ENCODE data around the gene STX12. TPM values are rescaled to one million over a fixed set of nuclear protein-coding genes. Genes with fewer than 3 reads are reported as not detected.

STX12 gene
- total RNA-seq, 1 donor from 2014 or later = 22.0 TPM

DNA sequence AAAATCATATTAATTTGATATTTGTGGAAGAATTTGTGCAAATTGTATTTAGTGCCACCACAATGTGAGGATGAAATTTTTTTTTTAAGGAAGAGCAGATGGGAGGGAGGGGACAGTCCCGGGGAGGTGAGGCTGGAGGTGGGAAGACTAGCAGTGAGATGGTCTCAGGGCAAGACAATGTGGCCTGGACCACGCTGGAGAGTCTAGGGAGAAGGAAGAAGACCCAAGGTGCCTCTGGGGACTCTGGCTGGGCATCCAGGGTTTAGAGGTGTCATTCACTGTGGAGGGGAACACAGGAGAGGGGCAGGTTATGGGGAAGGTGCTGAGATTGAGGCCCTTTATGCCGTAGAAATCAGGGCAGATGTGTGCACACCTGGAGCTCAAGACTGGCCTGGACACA lies 89.0 kb downstream of the STX12 start:
- Histone ChIP-seq H3K4me1 (peaks cover 19% of the 10 kb centered on the region), H3K9me3 (replicated peaks) (no peaks in the 10 kb centered on the region), H3K4me3 (no peak overlapping the region), H3K27ac (replicated peaks) (peak overlapping the region; percentile 52), H3K36me3 (no peaks in the 10 kb centered on the region), H3K27me3 (ENCODE audit: low read depth) (no peaks in the 10 kb centered on the region)
- intact Hi-C loops (cut with micrococcal nuclease) = no loop called here
- TF ChIP-seq, protein P1, sequence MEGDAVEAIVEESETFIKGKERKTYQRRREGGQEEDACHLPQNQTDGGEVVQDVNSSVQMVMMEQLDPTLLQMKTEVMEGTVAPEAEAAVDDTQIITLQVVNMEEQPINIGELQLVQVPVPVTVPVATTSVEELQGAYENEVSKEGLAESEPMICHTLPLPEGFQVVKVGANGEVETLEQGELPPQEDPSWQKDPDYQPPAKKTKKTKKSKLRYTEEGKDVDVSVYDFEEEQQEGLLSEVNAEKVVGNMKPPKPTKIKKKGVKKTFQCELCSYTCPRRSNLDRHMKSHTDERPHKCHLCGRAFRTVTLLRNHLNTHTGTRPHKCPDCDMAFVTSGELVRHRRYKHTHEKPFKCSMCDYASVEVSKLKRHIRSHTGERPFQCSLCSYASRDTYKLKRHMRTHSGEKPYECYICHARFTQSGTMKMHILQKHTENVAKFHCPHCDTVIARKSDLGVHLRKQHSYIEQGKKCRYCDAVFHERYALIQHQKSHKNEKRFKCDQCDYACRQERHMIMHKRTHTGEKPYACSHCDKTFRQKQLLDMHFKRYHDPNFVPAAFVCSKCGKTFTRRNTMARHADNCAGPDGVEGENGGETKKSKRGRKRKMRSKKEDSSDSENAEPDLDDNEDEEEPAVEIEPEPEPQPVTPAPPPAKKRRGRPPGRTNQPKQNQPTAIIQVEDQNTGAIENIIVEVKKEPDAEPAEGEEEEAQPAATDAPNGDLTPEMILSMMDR (IDR thresholded peaks at IDR 0.05; ENCODE audit: borderline replicate concordance) = no peak
- no peak for DNase-seq

- Histone ChIP-seq H3K4me1 (peaks cover 19% of the 10 kb centered on the region), H3K27ac (replicated peaks) (peak overlapping the region; percentile 52), H3K27me3 (ENCODE audit: low read depth) (no peaks in the 10 kb centered on the region), H3K36me3 (no peaks in the 10 kb centered on the region), H3K9me3 (replicated peaks) (no peaks in the 10 kb centered on the region), H3K4me3 (no peak overlapping the region)
- TF ChIP-seq, protein P1 (IDR thresholded peaks at IDR 0.05; ENCODE audit: borderline replicate concordance) = no peak
- intact Hi-C loops (cut with micrococcal nuclease) = no loop called here
- DNase-seq = peak; percentile 49
Observed at GRCh38 chr1:27862671-27863537, 89.9 kb downstream of the STX12 start.

- peaks cover 13% of the 10 kb centered on the region for H3K4me1 ChIP-seq
- TF ChIP-seq, protein P1 (IDR thresholded peaks at IDR 0.05; ENCODE audit: borderline replicate concordance) = no peak
- no peaks in the 10 kb centered on the region for H3K9me3 ChIP-seq (replicated peaks)
- H3K4me3 ChIP-seq = no peak overlapping the region
- H3K27me3 ChIP-seq (ENCODE audit: low read depth) = no peaks in the 10 kb centered on the region
- peak overlapping the region; percentile 52 for H3K27ac ChIP-seq (replicated peaks)
- H3K36me3 ChIP-seq = no peaks in the 10 kb centered on the region
- intact Hi-C loops (cut with micrococcal nuclease) = no loop called here
- no peak for DNase-seq
Observed at GRCh38 chr1:27863538-27863915, 90.5 kb downstream of the STX12 start.

- Histone ChIP-seq H3K4me1 (peaks cover 12% of the 10 kb centered on the region), H3K27ac (replicated peaks) (peak overlapping the region; percentile 52)
- DNase-seq = peak; percentile 21
Observed at GRCh38 chr1:27864264-27864895, 91.4 kb downstream of the STX12 start.

GRCh38 chr1:27865821-27866220 lies 92.8 kb downstream of the STX12 start:
- TF ChIP-seq, protein P1 (IDR thresholded peaks at IDR 0.05; ENCODE audit: borderline replicate concordance) = no peak
- no peak for DNase-seq
- H3K4me3 ChIP-seq = no peak overlapping the region
- intact Hi-C loops (cut with micrococcal nuclease) = no loop called here
- H3K27ac ChIP-seq (replicated peaks) = no peak overlapping the region
- H3K9me3 ChIP-seq (replicated peaks) = no peaks in the 10 kb centered on the region
- no peaks in the 10 kb centered on the region for H3K27me3 ChIP-seq (ENCODE audit: low read depth)
- H3K36me3 ChIP-seq = no peaks in the 10 kb centered on the region
- peaks cover 12% of the 10 kb centered on the region for H3K4me1 ChIP-seq

More at GRCh38 chr1:27864264-27864895, 91.4 kb downstream of the STX12 start:
- intact Hi-C loops (cut with micrococcal nuclease) = no loop called here
- Histone ChIP-seq H3K36me3 (no peaks in the 10 kb centered on the region), H3K9me3 (replicated peaks) (no peaks in the 10 kb centered on the region), H3K4me3 (no peak overlapping the region), H3K27me3 (ENCODE audit: low read depth) (no peaks in the 10 kb centered on the region)
- TF ChIP-seq, protein P1 (IDR thresholded peaks at IDR 0.05; ENCODE audit: borderline replicate concordance) = no peak
